HG02642 (cell line): ENCODE measurements around the gene PRPF18.

ENCODE experiments used
- ATAC-seq: cut with Tn5 transposase; IDR thresholded peaks from one replicate; pipeline ENCODE4 v1.9.1; 2021; ENCODE audit warnings: mild to moderate bottlenecking; ENCODE audit not compliant: unreplicated experiment, poor library complexity

The PRPF18 gene

DNA sequence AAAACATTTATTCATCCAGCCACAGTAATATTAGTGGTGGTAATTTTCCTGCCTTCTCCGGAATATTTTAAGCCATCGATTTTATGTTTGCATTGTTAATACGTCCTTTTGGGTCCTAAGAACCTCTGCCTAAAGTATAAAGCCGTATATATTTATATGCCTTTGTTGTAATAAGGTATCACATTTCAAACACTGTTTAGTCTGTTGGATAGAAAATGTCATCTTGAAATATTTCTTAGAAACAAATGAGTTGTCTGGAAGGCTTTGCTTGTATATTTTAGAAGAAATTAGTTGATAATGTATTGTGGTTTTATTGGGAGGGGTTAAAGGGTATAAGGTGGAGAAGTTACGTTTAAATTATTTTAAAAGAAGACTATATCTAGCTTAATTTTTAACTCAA lies 11.1 kb downstream of the PRPF18 start:
- no peak for ATAC-seq

GRCh38 chr10:13604357-13605040 lies 17.7 kb downstream of the PRPF18 start:
- ATAC-seq, result no peak

DNA sequence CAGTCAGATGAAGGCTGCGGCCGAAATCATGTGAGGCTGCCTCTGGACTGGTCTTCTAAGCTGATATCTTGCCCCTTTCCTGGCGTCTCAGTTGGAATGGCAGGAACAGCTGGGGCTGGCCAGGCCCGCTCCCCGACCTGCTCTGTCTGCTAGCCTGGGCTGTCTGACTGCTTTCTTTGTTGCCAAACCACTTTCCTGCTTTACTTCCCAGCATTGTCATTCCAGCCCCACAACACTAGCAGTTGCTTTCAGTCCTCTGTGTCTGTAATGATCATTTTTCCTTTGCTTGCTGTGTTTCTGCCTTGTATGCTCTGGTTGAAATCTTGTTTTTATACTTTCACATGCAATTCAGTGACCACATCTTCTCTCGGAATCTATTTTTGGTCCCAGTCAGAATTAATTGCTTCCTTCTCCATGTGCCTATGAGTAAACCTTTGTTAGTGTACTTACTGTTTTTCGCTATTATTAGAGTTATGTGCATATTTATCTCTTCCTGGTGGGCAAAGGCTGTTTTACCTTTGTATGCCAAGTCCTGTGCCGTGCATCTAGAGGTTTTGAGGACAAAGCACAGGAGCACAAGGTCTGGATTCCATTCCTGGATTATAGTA lies 21.6 kb downstream of the PRPF18 start:
- ATAC-seq, result no peak

GRCh38 chr10:13612654-13613373 lies 26.0 kb downstream of the PRPF18 start:
- ATAC-seq, result no peak

- no peak for ATAC-seq
Observed at GRCh38 chr10:13613519-13613918, 26.8 kb downstream of the PRPF18 start.

GRCh38 chr10:13614530-13615332 lies 28.0 kb downstream of the PRPF18 start:
- ATAC-seq, result no peak

- ATAC-seq, result no peak
Observed at GRCh38 chr10:13615650-13616300, 29.0 kb downstream of the PRPF18 start.

DNA sequence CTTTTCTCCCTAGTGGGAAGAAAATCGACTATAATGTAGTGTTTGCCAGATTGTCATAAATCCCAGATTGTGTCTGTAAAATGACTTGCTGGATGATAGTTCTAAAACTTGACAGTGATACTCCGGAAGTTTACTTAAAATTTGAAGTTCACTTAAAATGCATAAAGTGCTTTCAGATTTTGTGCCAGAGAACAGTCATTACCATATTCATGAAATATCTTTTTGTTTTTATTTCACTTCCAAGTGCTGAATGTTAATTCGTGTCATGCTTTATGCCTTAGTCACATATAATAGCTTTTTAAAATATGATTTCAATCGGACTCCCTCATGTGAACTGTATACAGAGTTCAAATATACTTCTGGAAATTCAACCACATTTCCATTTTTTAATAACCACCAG lies 30.4 kb downstream of the PRPF18 start:
- ATAC-seq, result no peak

GRCh38 chr10:13621931-13622330 lies 35.2 kb downstream of the PRPF18 start:
- ATAC-seq, result no peak

DNA sequence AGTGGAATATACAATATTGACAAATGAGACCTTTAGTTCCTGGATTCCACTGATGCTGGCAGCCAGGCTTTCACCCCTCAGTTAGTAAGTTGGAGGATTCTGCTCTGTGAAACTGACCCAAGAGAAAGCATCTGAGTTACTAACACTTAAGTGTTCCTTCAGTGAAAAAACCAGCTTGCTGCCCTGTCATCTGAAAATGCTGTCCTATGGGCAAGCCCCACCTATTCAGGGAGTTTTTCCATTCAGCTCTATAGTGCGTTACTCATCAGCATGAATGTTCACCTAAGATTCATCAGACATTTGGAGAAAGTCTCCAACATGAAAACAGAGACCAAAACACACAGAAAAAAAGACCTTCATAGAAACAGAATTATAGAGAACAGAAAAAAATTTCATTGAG lies 37.9 kb downstream of the PRPF18 start:
- no peak for ATAC-seq

GRCh38 chr10:13627459-13628310 lies 40.9 kb downstream of the PRPF18 start:
- no peak for ATAC-seq

DNA sequence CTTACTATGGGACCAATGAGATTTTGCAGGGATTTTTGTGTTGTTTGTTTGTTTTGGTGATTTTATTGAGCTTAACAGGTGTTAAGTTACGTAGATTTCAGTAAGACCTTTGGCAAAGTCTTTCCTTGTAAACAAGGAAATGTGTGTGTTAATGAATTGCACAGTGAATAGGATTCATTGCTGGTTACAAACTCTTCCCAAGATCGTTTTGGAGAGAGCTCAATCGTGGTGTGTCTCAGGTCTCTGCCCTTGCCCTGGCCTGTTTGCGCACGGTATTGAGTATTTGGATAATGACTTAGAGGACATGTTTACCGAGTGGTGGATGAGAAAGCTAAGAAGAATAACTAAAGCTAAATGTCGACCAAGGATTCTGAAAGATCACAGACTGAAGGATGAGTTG lies 41.9 kb downstream of the PRPF18 start:
- no peak for ATAC-seq

DNA sequence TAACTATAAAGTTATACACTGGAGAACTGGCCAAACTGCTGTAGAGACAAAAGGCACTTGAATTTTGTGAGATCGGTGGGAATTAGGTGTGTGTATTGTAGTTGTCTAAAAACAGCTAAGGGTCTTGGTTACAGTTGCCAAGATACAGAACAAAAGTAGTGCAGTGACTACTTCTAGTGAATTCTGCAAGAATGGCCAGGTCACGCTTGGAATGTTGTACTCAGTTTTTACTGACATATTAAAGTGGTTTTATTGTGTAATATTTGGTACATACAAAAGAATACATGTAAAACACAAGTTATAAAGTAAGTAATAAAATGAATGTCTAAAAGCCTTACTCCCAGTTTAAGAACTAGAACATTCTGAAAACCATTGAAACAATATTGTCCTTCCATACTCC lies 42.4 kb downstream of the PRPF18 start:
- no peak for ATAC-seq

DNA sequence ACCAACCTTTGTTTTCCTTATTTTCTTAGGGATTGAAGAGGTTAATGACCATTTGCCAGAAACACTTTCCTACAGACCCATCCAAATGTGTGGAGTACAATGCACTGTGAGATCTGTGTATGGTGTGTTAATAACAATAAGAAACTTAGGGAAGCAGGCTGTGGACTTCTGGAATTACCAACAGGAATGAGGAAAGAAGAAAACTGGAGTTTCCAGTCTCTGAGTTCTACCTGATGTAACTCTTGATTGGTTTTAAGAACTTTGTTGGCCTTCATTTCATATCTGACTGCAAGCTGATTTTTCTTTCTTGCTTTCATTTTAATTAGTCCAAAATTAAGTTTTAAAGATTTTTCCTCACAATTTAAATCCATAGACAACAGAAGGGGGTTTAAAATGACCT lies 43.5 kb downstream of the PRPF18 start:
- ATAC-seq, result no peak

DNA sequence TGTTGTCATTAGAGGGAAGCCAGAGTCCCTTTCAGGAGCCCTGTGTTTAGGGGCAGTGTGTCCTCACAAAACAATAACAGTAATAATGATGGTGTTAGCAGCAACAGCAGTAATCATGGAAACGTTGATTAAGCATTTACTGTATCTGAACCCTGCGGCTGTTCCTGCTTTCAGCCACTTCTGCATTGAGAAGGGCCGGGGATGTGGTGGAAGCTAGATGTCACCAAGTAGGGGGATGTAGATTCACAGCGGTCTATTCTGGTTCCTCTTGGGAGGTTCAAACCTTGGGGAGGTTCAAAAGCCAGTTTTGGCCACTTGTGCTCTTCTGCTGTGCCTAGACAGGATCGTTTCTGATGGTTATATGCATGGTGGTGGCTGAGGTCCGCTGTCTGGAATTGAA lies 44.8 kb downstream of the PRPF18 start:
- ATAC-seq, result no peak

DNA sequence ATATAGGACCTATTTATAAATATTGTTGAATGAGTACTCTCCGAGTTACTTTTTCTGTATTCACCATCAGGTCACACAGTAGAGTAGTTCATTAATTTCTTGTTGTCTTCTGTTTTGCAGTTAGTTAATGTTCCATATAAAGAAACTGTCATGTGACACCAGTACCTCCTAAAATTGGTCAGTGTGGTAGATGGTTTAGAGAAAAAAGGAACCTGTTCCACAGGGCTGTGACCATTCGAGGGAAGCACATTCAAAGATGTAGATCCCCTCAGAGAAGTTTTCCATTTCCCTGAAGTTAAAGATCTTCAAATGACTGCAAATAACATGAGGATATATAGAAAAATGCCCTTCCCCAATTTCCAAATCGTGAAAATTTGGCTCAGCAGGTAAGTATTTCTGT lies 45.7 kb downstream of the PRPF18 start:
- ATAC-seq, result no peak

DNA sequence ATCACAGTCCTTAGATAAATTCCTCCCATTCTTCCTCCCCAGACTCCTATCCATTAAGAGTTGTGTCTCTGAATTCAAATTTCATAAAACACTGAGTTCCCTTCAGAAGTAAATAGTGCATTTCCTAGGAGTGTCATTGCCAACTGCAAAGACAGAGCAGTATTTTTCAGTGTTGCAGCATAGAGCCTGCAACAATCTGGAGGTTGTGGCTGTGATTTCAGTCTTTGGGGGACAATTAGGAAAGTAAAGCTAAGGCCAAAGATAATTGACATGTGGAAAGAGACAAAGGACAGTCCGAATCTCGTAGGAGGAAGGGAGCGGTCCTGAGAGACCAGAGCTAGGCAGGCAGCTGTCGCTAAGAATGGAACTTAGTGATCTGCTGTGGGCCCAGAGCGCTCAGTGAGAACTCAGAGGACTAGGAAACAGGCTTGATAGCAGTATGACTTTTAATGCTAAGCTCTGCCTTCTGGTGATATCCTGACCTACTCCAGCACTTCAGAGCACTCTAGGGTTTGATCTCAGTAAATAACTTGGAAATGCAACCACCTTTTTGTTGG lies 46.2 kb downstream of the PRPF18 start:
- ATAC-seq, result no peak

DNA sequence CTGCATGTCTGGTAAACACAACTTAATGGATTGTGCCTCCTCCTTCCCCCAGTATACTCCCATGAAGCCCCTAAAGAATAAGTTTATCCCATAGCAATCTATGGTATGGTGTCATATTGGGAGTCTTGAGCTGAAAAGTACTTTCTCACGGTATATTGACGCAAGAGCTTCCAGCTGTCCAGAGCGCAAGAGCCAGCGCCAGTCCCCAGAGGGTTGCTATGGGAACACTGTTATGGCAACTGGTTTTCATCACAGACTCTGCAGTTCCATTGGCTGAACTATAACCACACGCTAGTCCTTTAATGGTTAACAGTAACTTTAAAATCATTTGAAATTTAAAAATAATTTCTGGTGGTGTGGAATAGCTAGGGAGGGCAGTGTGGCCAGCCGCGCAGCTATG lies 46.9 kb downstream of the PRPF18 start:
- no peak for ATAC-seq

GRCh38 chr10:13634207-13634606 lies 47.4 kb downstream of the PRPF18 start:
- ATAC-seq, result no peak
